Measurements from ENCODE around the gene ZNF516. TPM values are rescaled to one million over a fixed set of nuclear protein-coding genes. Genes with fewer than 3 reads are reported as not detected.

Gene ZNF516
- total and polyA plus RNA-seq, 9 donors: 13.5 to 110 (median 95.2) TPM

DNA sequence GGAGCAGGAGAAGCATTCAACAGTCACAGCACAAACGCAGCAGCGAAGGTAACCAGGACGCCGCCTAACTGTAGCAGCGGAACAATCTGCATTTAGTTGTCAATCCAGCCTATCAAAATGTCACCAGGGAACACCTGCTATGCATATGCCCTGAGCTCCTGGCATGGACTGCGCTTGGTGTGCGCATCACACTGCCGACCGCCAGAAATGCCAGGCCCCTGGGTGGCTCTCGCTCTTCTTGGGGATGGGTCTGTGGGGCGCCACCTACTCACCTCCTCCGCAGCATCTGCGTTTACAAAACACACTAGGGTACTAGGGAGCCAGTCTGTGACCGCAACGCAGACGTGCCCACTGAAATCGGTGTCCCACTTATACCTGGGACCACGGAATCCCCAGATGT is 31.7 kb downstream of the ZNF516 start:
- intact Hi-C loops (cut with DNase I): no loop called here
- Histone ChIP-seq H3K27me3 (no peaks in the 10 kb centered on the region), H3K36me3 (no peaks in the 10 kb centered on the region), H3K27ac (no peak overlapping the region), H3K4me1 (ENCODE audit: insufficient read depth) (peaks cover 32% of the 10 kb centered on the region), H3K4me3 (no peak overlapping the region), H3K9me3 (no peaks in the 10 kb centered on the region)
- TF ChIP-seq EP300 (IDR thresholded peaks at IDR 0.05): no peak
- TF ChIP-seq, protein P1, sequence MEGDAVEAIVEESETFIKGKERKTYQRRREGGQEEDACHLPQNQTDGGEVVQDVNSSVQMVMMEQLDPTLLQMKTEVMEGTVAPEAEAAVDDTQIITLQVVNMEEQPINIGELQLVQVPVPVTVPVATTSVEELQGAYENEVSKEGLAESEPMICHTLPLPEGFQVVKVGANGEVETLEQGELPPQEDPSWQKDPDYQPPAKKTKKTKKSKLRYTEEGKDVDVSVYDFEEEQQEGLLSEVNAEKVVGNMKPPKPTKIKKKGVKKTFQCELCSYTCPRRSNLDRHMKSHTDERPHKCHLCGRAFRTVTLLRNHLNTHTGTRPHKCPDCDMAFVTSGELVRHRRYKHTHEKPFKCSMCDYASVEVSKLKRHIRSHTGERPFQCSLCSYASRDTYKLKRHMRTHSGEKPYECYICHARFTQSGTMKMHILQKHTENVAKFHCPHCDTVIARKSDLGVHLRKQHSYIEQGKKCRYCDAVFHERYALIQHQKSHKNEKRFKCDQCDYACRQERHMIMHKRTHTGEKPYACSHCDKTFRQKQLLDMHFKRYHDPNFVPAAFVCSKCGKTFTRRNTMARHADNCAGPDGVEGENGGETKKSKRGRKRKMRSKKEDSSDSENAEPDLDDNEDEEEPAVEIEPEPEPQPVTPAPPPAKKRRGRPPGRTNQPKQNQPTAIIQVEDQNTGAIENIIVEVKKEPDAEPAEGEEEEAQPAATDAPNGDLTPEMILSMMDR (IDR thresholded peaks at IDR 0.05): no peak
- no peak for TF ChIP-seq POLR2A (IDR thresholded peaks at IDR 0.05)
- 86 to 93% (median 86%) methylated on average over 18 of the region's 18 CpGs for WGBS, 3 donors
- peak in 1 of 5 donors; percentile 21 for DNase-seq

DNA sequence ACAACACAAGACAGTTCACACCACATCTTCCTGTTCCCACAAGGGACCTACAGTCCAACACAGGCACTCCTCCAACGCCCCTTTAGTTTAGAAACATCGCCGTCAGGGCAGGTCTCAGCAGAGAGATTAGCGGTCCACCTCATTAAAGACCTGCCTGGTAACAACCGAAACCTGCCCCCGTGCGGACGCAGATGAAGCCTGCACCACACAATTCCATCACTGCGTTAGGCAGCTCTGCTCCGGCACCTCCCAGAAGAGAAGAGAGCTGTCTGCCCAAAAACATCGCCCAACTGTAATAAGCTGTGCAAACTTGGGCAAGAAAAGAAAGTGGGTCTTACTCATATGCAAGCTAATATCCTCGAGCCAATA is 32.7 kb downstream of the ZNF516 start:
- intact Hi-C loops (cut with DNase I): no loop called here
- Histone ChIP-seq H3K4me1 (ENCODE audit: insufficient read depth) (peaks cover 29% of the 10 kb centered on the region), H3K27ac (no peak overlapping the region), H3K36me3 (no peaks in the 10 kb centered on the region), H3K9me3 (no peaks in the 10 kb centered on the region), H3K27me3 (no peaks in the 10 kb centered on the region), H3K4me3 (no peak overlapping the region)
- DNase-seq: peak in 2 of 5 donors; percentile 23 to 30
- TF ChIP-seq POLR2A (IDR thresholded peaks at IDR 0.05) (no peak), EP300 (IDR thresholded peaks at IDR 0.05) (no peak)
- TF ChIP-seq, protein P1 (IDR thresholded peaks at IDR 0.05): no peak
- 90 to 92% (median 92%) methylated on average over 12 of the region's 12 CpGs for WGBS, 3 donors

DNA sequence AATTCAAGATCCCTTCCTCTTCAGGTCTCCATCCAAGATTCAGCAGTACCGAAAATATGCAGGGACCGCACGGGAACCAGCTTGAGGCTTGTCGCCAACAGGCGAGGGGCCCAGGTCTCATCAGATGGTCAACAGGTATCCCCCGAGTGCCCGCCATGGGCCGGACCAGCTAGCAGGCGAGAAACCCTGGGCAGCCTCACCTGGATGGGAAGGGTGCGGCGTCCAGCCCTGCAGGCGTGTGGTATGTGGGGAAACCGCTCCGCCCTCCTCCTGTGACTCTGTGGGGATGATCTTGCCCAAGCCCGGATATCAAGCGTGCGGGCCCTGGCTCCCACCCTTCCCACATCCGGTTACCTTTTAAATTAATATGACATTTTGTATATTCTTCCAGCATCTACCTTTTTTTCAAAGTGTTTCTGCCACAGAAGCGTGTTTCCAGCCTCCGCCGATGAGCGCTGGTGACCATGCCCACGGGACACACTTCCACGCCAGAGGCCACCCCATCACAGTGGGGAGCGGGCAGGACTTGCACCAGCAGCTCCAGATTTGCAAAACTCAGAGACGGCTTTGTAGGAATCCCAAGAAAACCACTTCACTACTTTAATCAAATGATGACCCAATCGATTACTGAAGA is 33.2 kb downstream of the ZNF516 start:
- intact Hi-C loops (cut with DNase I): no loop called here
- H3K27me3 ChIP-seq: no peaks in the 10 kb centered on the region
- DNase-seq: peak in 2 of 5 donors; percentile 17 to 37

DNA sequence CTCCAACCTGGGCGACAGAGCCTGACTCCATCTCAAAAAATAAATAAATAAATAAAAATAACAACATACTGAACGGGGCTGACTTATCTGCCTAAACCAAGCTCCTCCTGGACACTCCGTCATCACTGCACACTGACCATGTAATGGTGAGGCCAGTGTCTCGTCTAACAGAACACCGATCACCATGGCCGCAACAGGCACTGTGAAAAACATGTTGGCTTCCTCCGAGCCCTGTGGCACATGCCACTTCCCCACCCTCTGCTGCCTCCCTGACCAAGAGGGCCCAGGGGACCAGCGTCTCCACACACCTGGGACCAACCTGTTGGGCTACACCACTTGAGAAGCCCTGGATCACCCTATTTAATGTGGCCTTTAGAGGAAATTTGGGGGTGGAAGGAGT is 33.9 kb downstream of the ZNF516 start:
- H3K36me3 ChIP-seq: no peaks in the 10 kb centered on the region
- no peaks in the 10 kb centered on the region for H3K9me3 ChIP-seq
- H3K27ac ChIP-seq: no peak overlapping the region
- no peaks in the 10 kb centered on the region for H3K27me3 ChIP-seq
- peaks cover 25% of the 10 kb centered on the region for H3K4me1 ChIP-seq (ENCODE audit: insufficient read depth)
- TF ChIP-seq EP300 (IDR thresholded peaks at IDR 0.05): no peak
- TF ChIP-seq, protein P1 (IDR thresholded peaks at IDR 0.05): no peak
- TF ChIP-seq POLR2A (IDR thresholded peaks at IDR 0.05): no peak
- peak in 1 of 5 donors; percentile 29 for DNase-seq
- WGBS, 3 donors: 90 to 92% (median 91%) methylated on average over 8 of the region's 8 CpGs
- H3K4me3 ChIP-seq: no peak overlapping the region
- intact Hi-C loops (cut with DNase I): no loop called here

More for the DNA sequence above, 33.2 kb downstream of the ZNF516 start:
- H3K4me1 ChIP-seq (ENCODE audit: insufficient read depth): peaks cover 28% of the 10 kb centered on the region
- no peaks in the 10 kb centered on the region for H3K36me3 ChIP-seq
- TF ChIP-seq EP300 (IDR thresholded peaks at IDR 0.05) (no peak), POLR2A (IDR thresholded peaks at IDR 0.05) (no peak)
- TF ChIP-seq, protein P1 (IDR thresholded peaks at IDR 0.05): no peak
- H3K4me3 ChIP-seq: no peak overlapping the region
- H3K27ac ChIP-seq: no peak overlapping the region
- 94 to 97% (median 95%) methylated on average over 27 of the region's 27 CpGs for WGBS, 3 donors
- no peaks in the 10 kb centered on the region for H3K9me3 ChIP-seq
